MCF 10A (cell line): Measurements from ENCODE around the gene AGPAT4. TPM values are rescaled to one million over a fixed set of nuclear protein-coding genes. Genes with fewer than 3 reads are reported as not detected.
"Not testable (repeated sequence)": the region's sequence is repeated elsewhere in the genome, so short reads cannot be mapped to it uniquely, and the experiment has no call there.

Source experiments
- BruUV-seq: library from RNA; stranded (reverse); fragments of 400-500 nt; replicated peaks from 2 replicates; lab custom pipeline; 2021; lab: Mats Ljungman, UMichigan
- CTCF ChIA-PET: fragments of 300-600 bp; sonication (Branson Sonifier 250); formaldehyde crosslinking; extraction: SDS; loops from one replicate; lab custom pipeline; 2021; ENCODE audit warnings: antibody characterized with exemption, inconsistent platforms; lab: Yijun Ruan, JAX
- POLR2A ChIA-PET: fragments of 300-600, 350-650 bp; sonication (Branson Sonifier 250); formaldehyde crosslinking; extraction: SDS; loops from one replicate; lab custom pipeline; 2020; ENCODE audit warnings: antibody characterized with exemption, inconsistent platforms; lab: Yijun Ruan, JAX
- DNase-seq: peaks from one replicate; pipeline ENCODE4 v3.0.0-alpha.2; 2018; ENCODE audit not compliant: unreplicated experiment
- H3K27ac Mint-ChIP-seq: one replicate; pipeline ENCODE4 v1.8.0; 2022; ENCODE audit warnings: mild to moderate bottlenecking, low read depth, mixed read lengths; ENCODE audit not compliant: unreplicated experiment
- H3K27me3 Mint-ChIP-seq: one replicate; pipeline ENCODE4 v1.8.0; 2022; ENCODE audit warnings: mixed read lengths; ENCODE audit not compliant: insufficient read depth, unreplicated experiment
- H3K36me3 Mint-ChIP-seq: one replicate; pipeline ENCODE4 v1.8.0; 2022; ENCODE audit warnings: mild to moderate bottlenecking, moderate library complexity, mixed read lengths; ENCODE audit not compliant: insufficient read depth, unreplicated experiment
- H3K4me1 Mint-ChIP-seq: one replicate; pipeline ENCODE4 v1.8.0; 2022; ENCODE audit warnings: mixed read lengths; ENCODE audit not compliant: insufficient read depth, unreplicated experiment
- H3K4me3 Mint-ChIP-seq: one replicate; pipeline ENCODE4 v1.8.0; 2022; ENCODE audit warnings: mild to moderate bottlenecking, moderate library complexity, mixed read lengths; ENCODE audit not compliant: unreplicated experiment
- H3K9me3 Mint-ChIP-seq: one replicate; pipeline ENCODE4 v1.8.0; 2022; ENCODE audit warnings: mixed read lengths; ENCODE audit not compliant: unreplicated experiment
- intact Hi-C: fragments of 100-400 bp; cut with micrococcal nuclease; formaldehyde crosslinking; loops from 2 replicates; pipeline ENCODE4 v1.14.1; 2022
- total RNA-seq: library from RNA; stranded (reverse); gene quantifications from 2 replicates; pipeline ENCODE4 v1.2.3, GENCODE V29; 2022
- TF ChIP-seq, protein P1 (sequence below): fragments of 200-600 bp; IDR thresholded peaks from one replicate; pipeline ENCODE4 v1.8.0; 2022; ENCODE audit warnings: antibody characterized with exemption, mild to moderate bottlenecking; ENCODE audit not compliant: unreplicated experiment

AGPAT4 gene
- total RNA-seq, 1 experiment from 2014 or later: 5.6 TPM

DNA sequence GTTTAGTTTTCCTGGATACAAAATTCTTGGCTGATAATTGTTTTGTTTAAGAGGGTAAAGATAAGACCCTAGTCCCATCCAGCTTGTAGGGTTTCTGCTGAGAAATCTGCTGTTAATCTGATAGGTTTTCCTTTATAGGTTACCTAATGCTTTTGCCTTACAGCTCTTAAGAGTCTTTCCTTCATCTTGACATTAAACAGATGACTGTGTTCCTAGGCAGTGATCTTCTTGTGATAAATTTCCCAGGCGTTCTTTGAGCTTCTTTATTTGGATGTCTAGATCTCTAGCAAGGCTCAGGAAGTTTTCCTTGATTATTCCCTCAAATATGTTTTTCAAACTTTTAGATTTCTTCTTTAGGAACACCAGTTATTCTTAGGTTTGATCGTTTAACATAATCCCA is 148.3 kb downstream of the AGPAT4 start:
- Mint-ChIP-seq H3K9me3 (peaks cover 13% of the 10 kb centered on the region), H3K4me3 (no peak overlapping the region), H3K4me1 (no peaks in the 10 kb centered on the region), H3K27ac (no peak overlapping the region), H3K27me3 (no peaks in the 10 kb centered on the region), H3K36me3 (peaks cover 19% of the 10 kb centered on the region)
- POLR2A ChIA-PET: interaction anchor here (0.7 kb wide), 1 partner anchor 90 kb away, joined by 3 read pairs; no protein-coding TSS in a partner anchor
- TF ChIP-seq, protein P1, sequence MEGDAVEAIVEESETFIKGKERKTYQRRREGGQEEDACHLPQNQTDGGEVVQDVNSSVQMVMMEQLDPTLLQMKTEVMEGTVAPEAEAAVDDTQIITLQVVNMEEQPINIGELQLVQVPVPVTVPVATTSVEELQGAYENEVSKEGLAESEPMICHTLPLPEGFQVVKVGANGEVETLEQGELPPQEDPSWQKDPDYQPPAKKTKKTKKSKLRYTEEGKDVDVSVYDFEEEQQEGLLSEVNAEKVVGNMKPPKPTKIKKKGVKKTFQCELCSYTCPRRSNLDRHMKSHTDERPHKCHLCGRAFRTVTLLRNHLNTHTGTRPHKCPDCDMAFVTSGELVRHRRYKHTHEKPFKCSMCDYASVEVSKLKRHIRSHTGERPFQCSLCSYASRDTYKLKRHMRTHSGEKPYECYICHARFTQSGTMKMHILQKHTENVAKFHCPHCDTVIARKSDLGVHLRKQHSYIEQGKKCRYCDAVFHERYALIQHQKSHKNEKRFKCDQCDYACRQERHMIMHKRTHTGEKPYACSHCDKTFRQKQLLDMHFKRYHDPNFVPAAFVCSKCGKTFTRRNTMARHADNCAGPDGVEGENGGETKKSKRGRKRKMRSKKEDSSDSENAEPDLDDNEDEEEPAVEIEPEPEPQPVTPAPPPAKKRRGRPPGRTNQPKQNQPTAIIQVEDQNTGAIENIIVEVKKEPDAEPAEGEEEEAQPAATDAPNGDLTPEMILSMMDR: no peak
- intact Hi-C loops: no loop called here
- no peak for DNase-seq
- CTCF ChIA-PET: interaction anchor here (0.6 to 1.2 kb wide), 3 partner anchors 41 to 393 kb away, joined by 3 to 4 read pairs (median 3); no protein-coding TSS in a partner anchor
- no TSS peak for BruUV-seq

DNA sequence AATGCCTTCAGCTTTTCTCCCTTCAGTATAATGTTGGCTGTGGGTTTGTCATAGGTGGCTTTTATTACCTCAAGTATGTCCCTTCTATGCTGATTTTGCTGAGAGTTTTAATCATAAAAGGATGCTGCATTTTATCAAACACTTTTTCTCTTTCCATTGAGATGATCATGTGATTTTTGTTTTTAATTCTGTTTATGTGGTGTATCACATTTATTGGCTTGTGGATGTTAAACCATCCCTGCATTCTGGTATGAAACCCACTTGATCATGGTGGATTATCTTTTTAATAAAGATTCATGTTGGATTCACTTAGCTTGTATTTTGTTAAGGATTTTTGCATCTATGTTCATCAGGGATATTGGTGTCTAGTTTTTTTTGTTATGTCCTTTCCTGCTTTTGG is 150.5 kb downstream of the AGPAT4 start:
- H3K27ac Mint-ChIP-seq, H3K27me3 Mint-ChIP-seq, H3K4me3 Mint-ChIP-seq, DNase-seq, H3K4me1 Mint-ChIP-seq, BruUV-seq, intact Hi-C loops: not testable (repeated sequence)
- ChIA-PET POLR2A (interaction anchor here (1.6 kb wide), 1 partner anchor 9 kb away, joined by 5 read pairs; no protein-coding TSS in a partner anchor), CTCF (interaction anchor here (0.9 kb wide), 1 partner anchor 22 kb away, joined by 3 read pairs; no protein-coding TSS in a partner anchor)
- Mint-ChIP-seq H3K36me3 (peaks cover 14% of the 10 kb centered on the region), H3K9me3 (peaks cover 22% of the 10 kb centered on the region)

DNA sequence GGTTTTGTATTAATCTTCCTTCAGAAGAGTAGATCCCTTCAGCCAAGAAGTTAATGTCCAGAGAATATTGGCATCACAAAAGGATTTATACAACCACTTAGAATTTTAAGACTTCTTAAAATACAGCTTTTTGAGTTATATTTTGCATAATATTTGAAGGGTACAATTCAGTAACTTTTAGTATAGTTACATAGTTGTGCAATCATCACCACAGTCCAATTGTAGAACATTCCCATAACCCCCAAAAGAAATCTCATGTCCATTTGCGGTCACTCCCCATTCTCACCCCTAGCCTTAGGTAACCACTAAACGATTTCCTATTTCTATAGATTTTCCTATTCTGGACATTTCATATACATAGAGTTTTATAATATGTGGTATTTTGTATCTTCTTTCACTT is 155.9 kb downstream of the AGPAT4 start:
- TF ChIP-seq, protein P1: no peak
- H3K36me3 Mint-ChIP-seq: peaks cover 47% of the 10 kb centered on the region
- ChIA-PET POLR2A (no interaction called here), CTCF (interaction anchor here (0.6 to 0.9 kb wide), 4 partner anchors 93 to 253 kb away, joined by 3 to 5 read pairs (median 4); no protein-coding TSS in a partner anchor)
- H3K27me3 Mint-ChIP-seq: no peaks in the 10 kb centered on the region
- no peak overlapping the region for H3K27ac Mint-ChIP-seq
- H3K4me1 Mint-ChIP-seq: no peaks in the 10 kb centered on the region
- no TSS peak for BruUV-seq
- H3K9me3 Mint-ChIP-seq: peaks cover 12% of the 10 kb centered on the region
- H3K4me3 Mint-ChIP-seq: no peak overlapping the region
- DNase-seq: no peak
- intact Hi-C loops: no loop called here

DNA sequence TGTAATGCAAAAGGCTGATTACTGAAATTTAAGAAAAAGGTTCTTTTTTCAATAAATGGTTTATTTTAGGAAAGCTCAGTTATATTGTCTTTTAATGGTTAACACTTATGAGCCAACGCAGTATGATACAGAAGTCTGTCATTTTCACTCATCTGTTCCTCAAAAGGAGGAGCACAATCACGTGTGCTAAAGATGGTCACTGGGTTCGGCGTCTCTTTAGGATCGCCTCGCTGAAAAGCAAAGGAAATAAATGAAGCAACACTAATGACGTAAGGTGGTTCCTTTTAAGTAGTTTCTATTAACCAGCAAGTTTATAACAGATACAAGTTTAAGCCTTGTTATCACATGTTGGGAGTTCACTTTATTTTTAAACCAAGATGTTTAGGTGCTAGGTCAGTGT is 156.6 kb downstream of the AGPAT4 start:
- H3K27ac Mint-ChIP-seq: no peak overlapping the region
- TF ChIP-seq, protein P1: no peak
- no peaks in the 10 kb centered on the region for H3K4me1 Mint-ChIP-seq
- ChIA-PET CTCF (interaction anchor here (0.6 to 0.9 kb wide), 2 partner anchors 80 to 254 kb away, joined by 3 read pairs; no protein-coding TSS in a partner anchor), POLR2A (interaction anchor here (0.7 kb wide), 1 partner anchor 169 kb away, joined by 3 read pairs; no protein-coding TSS in a partner anchor)
- intact Hi-C loops: no loop called here
- DNase-seq: no peak
- no TSS peak for BruUV-seq
- peaks cover 12% of the 10 kb centered on the region for H3K9me3 Mint-ChIP-seq
- H3K27me3 Mint-ChIP-seq: no peaks in the 10 kb centered on the region
- H3K36me3 Mint-ChIP-seq: peaks cover 54% of the 10 kb centered on the region
- no peak overlapping the region for H3K4me3 Mint-ChIP-seq
